ENCODE results near the gene ANKFN1. TPM values are rescaled to one million over a fixed set of nuclear protein-coding genes. Genes with fewer than 3 reads are reported as not detected.

ANKFN1 gene
- total RNA-seq, 3 donors from 2014 or later = 0.22 to 1.4 (median 0.60) TPM

- H3K9me3 ChIP-seq = no peaks in the 10 kb centered on the region
- DNase-seq = no peak
- TF ChIP-seq CTCF (IDR thresholded peaks at IDR 0.05) = no peak
- H3K4me1 ChIP-seq (ENCODE audit: low read depth) = no peaks in the 10 kb centered on the region
- no peak for ATAC-seq
- no peak overlapping the region for H3K4me3 ChIP-seq
- H3K36me3 ChIP-seq (ENCODE audit: low read depth) = no peaks in the 10 kb centered on the region
- intact Hi-C loops (cut with DNase I, micrococcal nuclease) = no loop called here
Measured at GRCh38 chr17:56182081-56182480, 28.8 kb downstream of the ANKFN1 start.

GRCh38 chr17:56184650-56185049 is 31.4 kb downstream of the ANKFN1 start:
- TF ChIP-seq CTCF (IDR thresholded peaks at IDR 0.05) = no peak
- no peaks in the 10 kb centered on the region for H3K4me1 ChIP-seq (ENCODE audit: low read depth)
- no peaks in the 10 kb centered on the region for H3K36me3 ChIP-seq (ENCODE audit: low read depth)
- intact Hi-C loops (cut with DNase I, micrococcal nuclease) = no loop called here
- no peak for DNase-seq
- H3K9me3 ChIP-seq = no peaks in the 10 kb centered on the region
- ATAC-seq = no peak
- no peak overlapping the region for H3K4me3 ChIP-seq

GRCh38 chr17:56185491-56186221 is 32.4 kb downstream of the ANKFN1 start:
- Histone ChIP-seq H3K9me3 (no peaks in the 10 kb centered on the region), H3K36me3 (ENCODE audit: low read depth) (no peaks in the 10 kb centered on the region), H3K4me3 (no peak overlapping the region), H3K4me1 (ENCODE audit: low read depth) (no peaks in the 10 kb centered on the region)
- no peak for TF ChIP-seq CTCF (IDR thresholded peaks at IDR 0.05)
- intact Hi-C loops (cut with DNase I, micrococcal nuclease) = no loop called here
- DNase-seq (no peak), ATAC-seq (no peak)

- Histone ChIP-seq H3K4me3 (no peak overlapping the region), H3K4me1 (ENCODE audit: low read depth) (no peaks in the 10 kb centered on the region), H3K36me3 (ENCODE audit: low read depth) (no peaks in the 10 kb centered on the region), H3K9me3 (no peaks in the 10 kb centered on the region)
- DNase-seq = no peak
- intact Hi-C loops (cut with DNase I, micrococcal nuclease) = no loop called here
- ATAC-seq = no peak
- no peak for TF ChIP-seq CTCF (IDR thresholded peaks at IDR 0.05)
Measured at GRCh38 chr17:56186222-56186786, 33.0 kb downstream of the ANKFN1 start.

- DNase-seq (no peak), ATAC-seq (no peak)
- Histone ChIP-seq H3K4me3 (no peak overlapping the region), H3K9me3 (no peaks in the 10 kb centered on the region), H3K36me3 (ENCODE audit: low read depth) (no peaks in the 10 kb centered on the region), H3K4me1 (ENCODE audit: low read depth) (no peaks in the 10 kb centered on the region)
- TF ChIP-seq CTCF (IDR thresholded peaks at IDR 0.05) = no peak
- intact Hi-C loops (cut with DNase I, micrococcal nuclease) = no loop called here
Measured at GRCh38 chr17:56203430-56203829, 50.2 kb downstream of the ANKFN1 start.
